Activated CD8-positive, alpha-beta T cell treated with anti-CD3 and anti-CD28 coated beads for 36 hours (primary cell): ENCODE data around the gene TMEM151A. TPM values are rescaled to one million over a fixed set of nuclear protein-coding genes. Genes with fewer than 3 reads are reported as not detected.
A peak's percentile ranks its signal among the peaks of the same experiment; 100 is the strongest.

Source experiments
- ATAC-seq: fragments of 200-7000 bp; cut with Tn5 transposase; one replicate; pipeline ENCODE4 v1.10.0; 2021; ENCODE audit warnings: mild to moderate bottlenecking, moderate library complexity
- CTCF ChIA-PET: fragments of 350-600 bp; sonication (Branson Sonifier 250); formaldehyde crosslinking; loops from one replicate; lab custom pipeline; 2021; ENCODE audit warnings: antibody characterized with exemption; lab: Charles Lee
- POLR2A ChIA-PET: fragments of 350-600 bp; sonication (Branson Sonifier 250); formaldehyde crosslinking; loops from one replicate; lab custom pipeline; 2021; ENCODE audit warnings: antibody characterized with exemption; lab: Charles Lee
- DNase-seq: peaks from one replicate; pipeline ENCODE4 v3.0.0-alpha.2; 2020
- H3K27ac Mint-ChIP-seq: one replicate; pipeline ENCODE4 v1.8.0; 2021; ENCODE audit warnings: mild to moderate bottlenecking, mixed read lengths
- H3K27me3 Mint-ChIP-seq: one replicate; pipeline ENCODE4 v1.8.0; 2021; ENCODE audit warnings: mixed read lengths
- H3K36me3 Mint-ChIP-seq: one replicate; pipeline ENCODE4 v1.8.0; 2021; ENCODE audit warnings: low read depth, mixed read lengths
- H3K4me1 Mint-ChIP-seq: one replicate; pipeline ENCODE4 v1.8.0; 2021; ENCODE audit warnings: low read depth, mixed read lengths
- H3K4me3 Mint-ChIP-seq: one replicate; pipeline ENCODE4 v1.8.0; 2021; ENCODE audit warnings: mild to moderate bottlenecking, moderate library complexity, mixed read lengths
- H3K9me3 Mint-ChIP-seq: one replicate; pipeline ENCODE4 v1.8.0; 2021; ENCODE audit warnings: mixed read lengths
- CTCF ChIP-seq: fragments of 200-600 bp; IDR thresholded peaks from one replicate; pipeline ENCODE4 v1.8.0; 2022; ENCODE audit warnings: antibody characterized with exemption, mild to moderate bottlenecking
- intact Hi-C: fragments of 100-400 bp; cut with micrococcal nuclease; formaldehyde crosslinking; loops from one replicate; pipeline ENCODE4 v1.10.0; 2022
- total RNA-seq, 2 experiments: library from RNA; stranded (reverse); gene quantifications; one replicate each; pipeline ENCODE4 v1.2.3, GENCODE V29; 2021

TMEM151A gene
- total RNA-seq, 2 experiments from 2014 or later, result not detected

GRCh38 chr11:66259225-66259624 lies 32.5 kb upstream of the TMEM151A start:
- Mint-ChIP-seq H3K27ac (no peak overlapping the region), H3K27me3 (no peaks in the 10 kb centered on the region), H3K4me3 (peak overlapping the region; percentile 95), H3K4me1 (peaks cover 24% of the 10 kb centered on the region), H3K36me3 (peaks cover 23% of the 10 kb centered on the region), H3K9me3 (no peaks in the 10 kb centered on the region)
- ChIA-PET POLR2A (interaction anchor here (0.5 to 1.6 kb wide), 6 partner anchors 9 to 246 kb away, joined by 3 to 10 read pairs (median 5); partner anchors contain the start of gene RAB1B), CTCF (interaction anchor here (1.0 to 1.6 kb wide), 5 partner anchors 7 to 207 kb away, joined by 3 to 9 read pairs (median 4); no protein-coding TSS in a partner anchor)
- intact Hi-C loops, result no loop called here
- DNase-seq, result no peak
- ATAC-seq, result no peak
- TF ChIP-seq CTCF, result no peak

GRCh38 chr11:66259956-66260355 lies 31.7 kb upstream of the TMEM151A start:
- POLR2A ChIA-PET, result interaction anchor here (0.6 to 1.6 kb wide), 6 partner anchors 11 to 37 kb away, joined by 3 to 8 read pairs (median 3); no protein-coding TSS in a partner anchor
- TF ChIP-seq CTCF, result no peak
- Mint-ChIP-seq H3K4me1 (peaks cover 24% of the 10 kb centered on the region), H3K27ac (no peak overlapping the region), H3K36me3 (peaks cover 29% of the 10 kb centered on the region), H3K9me3 (no peaks in the 10 kb centered on the region), H3K27me3 (no peaks in the 10 kb centered on the region), H3K4me3 (no peak overlapping the region)
- ATAC-seq (no peak), DNase-seq (no peak)
- CTCF ChIA-PET, result interaction anchor here (1.0 to 1.5 kb wide), 3 partner anchors 20 to 207 kb away, joined by 3 to 7 read pairs (median 3); no protein-coding TSS in a partner anchor
- intact Hi-C loops, result no loop called here

- intact Hi-C loops, result no loop called here
- CTCF ChIA-PET, result interaction anchor here (1.9 kb wide), 1 partner anchor 37 kb away, joined by 6 read pairs; no protein-coding TSS in a partner anchor
These were observed 30.1 kb upstream of the TMEM151A start for GRCh38 chr11:66261578-66261977.

GRCh38 chr11:66262191-66262590 lies 29.5 kb upstream of the TMEM151A start:
- no peak overlapping the region for H3K27ac Mint-ChIP-seq
- TF ChIP-seq CTCF, result no peak
- no peaks in the 10 kb centered on the region for H3K27me3 Mint-ChIP-seq
- no peak overlapping the region for H3K4me3 Mint-ChIP-seq
- no peak for DNase-seq
- H3K36me3 Mint-ChIP-seq, result peaks cover 34% of the 10 kb centered on the region
- no peaks in the 10 kb centered on the region for H3K9me3 Mint-ChIP-seq
- POLR2A ChIA-PET, result interaction anchor here (0.6 to 0.7 kb wide), 2 partner anchors 26 to 607 kb away, joined by 3 read pairs; partner anchors contain the start of gene YIF1A
- peaks cover 18% of the 10 kb centered on the region for H3K4me1 Mint-ChIP-seq
- intact Hi-C loops, result no loop called here
- ATAC-seq, result no peak
- CTCF ChIA-PET, result interaction anchor here (1.9 kb wide), 1 partner anchor 38 kb away, joined by 6 read pairs; no protein-coding TSS in a partner anchor

More at GRCh38 chr11:66261578-66261977, 30.1 kb upstream of the TMEM151A start:
- ATAC-seq (no peak), DNase-seq (no peak)
- no peak overlapping the region for H3K4me3 Mint-ChIP-seq
- H3K9me3 Mint-ChIP-seq, result no peaks in the 10 kb centered on the region
- POLR2A ChIA-PET, result interaction anchor here (0.6 to 0.7 kb wide), 3 partner anchors 27 to 1491 kb away, joined by 3 read pairs; partner anchors contain the start of gene YIF1A
- no peaks in the 10 kb centered on the region for H3K27me3 Mint-ChIP-seq
- H3K36me3 Mint-ChIP-seq, result peaks cover 30% of the 10 kb centered on the region
- H3K4me1 Mint-ChIP-seq, result peaks cover 18% of the 10 kb centered on the region
- H3K27ac Mint-ChIP-seq, result no peak overlapping the region
- no peak for TF ChIP-seq CTCF

- POLR2A ChIA-PET, result no interaction called here
- no peak for TF ChIP-seq CTCF
- Mint-ChIP-seq H3K4me1 (peaks cover 20% of the 10 kb centered on the region), H3K9me3 (no peaks in the 10 kb centered on the region), H3K36me3 (peaks cover 36% of the 10 kb centered on the region), H3K27me3 (no peaks in the 10 kb centered on the region), H3K4me3 (no peak overlapping the region), H3K27ac (no peak overlapping the region)
- CTCF ChIA-PET, result interaction anchor here (1.0 to 1.9 kb wide), 3 partner anchors 19 to 240 kb away, joined by 3 to 6 read pairs (median 4); no protein-coding TSS in a partner anchor
- intact Hi-C loops, result no loop called here
- DNase-seq (no peak), ATAC-seq (no peak)
These were observed 29.0 kb upstream of the TMEM151A start for GRCh38 chr11:66262696-66263095.
